Activated CD8-positive, alpha-beta T cell treated with anti-CD3 and anti-CD28 coated beads for 36 hours (primary cell): ENCODE results near the gene PROM2. TPM values are rescaled to one million over a fixed set of nuclear protein-coding genes. Genes with fewer than 3 reads are reported as not detected.

Experiments used
- ATAC-seq: fragments of 200-7000 bp; cut with Tn5 transposase; one replicate; pipeline ENCODE4 v1.10.0; 2021; ENCODE audit warnings: mild to moderate bottlenecking, moderate library complexity
- CTCF ChIA-PET: fragments of 350-600 bp; sonication (Branson Sonifier 250); formaldehyde crosslinking; loops from one replicate; lab custom pipeline; 2021; ENCODE audit warnings: antibody characterized with exemption; lab: Charles Lee
- POLR2A ChIA-PET: fragments of 350-600 bp; sonication (Branson Sonifier 250); formaldehyde crosslinking; loops from one replicate; lab custom pipeline; 2021; ENCODE audit warnings: antibody characterized with exemption; lab: Charles Lee
- DNase-seq: peaks from one replicate; pipeline ENCODE4 v3.0.0-alpha.2; 2020
- H3K27ac Mint-ChIP-seq: one replicate; pipeline ENCODE4 v1.8.0; 2021; ENCODE audit warnings: mild to moderate bottlenecking, mixed read lengths
- H3K27me3 Mint-ChIP-seq: one replicate; pipeline ENCODE4 v1.8.0; 2021; ENCODE audit warnings: mixed read lengths
- H3K36me3 Mint-ChIP-seq: one replicate; pipeline ENCODE4 v1.8.0; 2021; ENCODE audit warnings: low read depth, mixed read lengths
- H3K4me1 Mint-ChIP-seq: one replicate; pipeline ENCODE4 v1.8.0; 2021; ENCODE audit warnings: low read depth, mixed read lengths
- H3K4me3 Mint-ChIP-seq: one replicate; pipeline ENCODE4 v1.8.0; 2021; ENCODE audit warnings: mild to moderate bottlenecking, moderate library complexity, mixed read lengths
- H3K9me3 Mint-ChIP-seq: one replicate; pipeline ENCODE4 v1.8.0; 2021; ENCODE audit warnings: mixed read lengths
- CTCF ChIP-seq: fragments of 200-600 bp; IDR thresholded peaks from one replicate; pipeline ENCODE4 v1.8.0; 2022; ENCODE audit warnings: antibody characterized with exemption, mild to moderate bottlenecking
- intact Hi-C: fragments of 100-400 bp; cut with micrococcal nuclease; formaldehyde crosslinking; loops from one replicate; pipeline ENCODE4 v1.10.0; 2022
- total RNA-seq, 2 experiments: library from RNA; stranded (reverse); gene quantifications; one replicate each; pipeline ENCODE4 v1.2.3, GENCODE V29; 2021

Gene PROM2
- total RNA-seq, 2 experiments from 2014 or later: 0.47 to 1.2 TPM

DNA sequence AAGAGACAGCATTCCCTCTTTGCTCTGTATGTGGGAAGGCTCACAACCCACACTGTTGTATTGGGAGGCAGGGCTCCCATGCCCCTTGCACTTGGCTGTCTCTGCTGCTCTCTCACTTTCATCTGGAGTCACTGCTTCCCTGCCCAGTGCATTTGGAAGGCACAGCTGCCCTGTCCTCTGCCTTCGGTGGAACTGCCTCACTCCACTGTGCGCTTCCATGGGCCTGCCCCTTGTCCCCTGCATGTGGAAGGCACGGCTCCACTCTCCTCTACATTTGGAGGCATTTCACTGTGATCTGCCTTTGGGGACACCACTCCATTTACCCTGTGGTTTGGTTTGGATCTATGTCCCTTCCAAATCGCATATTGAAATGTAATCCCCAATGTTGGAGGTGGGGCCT is 9.1 kb upstream of the PROM2 start:
- intact Hi-C loops: no loop called here
- POLR2A ChIA-PET: no interaction called here
- CTCF ChIA-PET: no interaction called here
- peaks cover 1% of the 10 kb centered on the region for H3K27me3 Mint-ChIP-seq
- H3K36me3 Mint-ChIP-seq: no peaks in the 10 kb centered on the region
- H3K4me3 Mint-ChIP-seq: no peak overlapping the region
- ATAC-seq: no peak
- no peaks in the 10 kb centered on the region for H3K4me1 Mint-ChIP-seq
- no peaks in the 10 kb centered on the region for H3K9me3 Mint-ChIP-seq
- TF ChIP-seq CTCF: no peak
- H3K27ac Mint-ChIP-seq: no peak overlapping the region
- DNase-seq: no peak

DNA sequence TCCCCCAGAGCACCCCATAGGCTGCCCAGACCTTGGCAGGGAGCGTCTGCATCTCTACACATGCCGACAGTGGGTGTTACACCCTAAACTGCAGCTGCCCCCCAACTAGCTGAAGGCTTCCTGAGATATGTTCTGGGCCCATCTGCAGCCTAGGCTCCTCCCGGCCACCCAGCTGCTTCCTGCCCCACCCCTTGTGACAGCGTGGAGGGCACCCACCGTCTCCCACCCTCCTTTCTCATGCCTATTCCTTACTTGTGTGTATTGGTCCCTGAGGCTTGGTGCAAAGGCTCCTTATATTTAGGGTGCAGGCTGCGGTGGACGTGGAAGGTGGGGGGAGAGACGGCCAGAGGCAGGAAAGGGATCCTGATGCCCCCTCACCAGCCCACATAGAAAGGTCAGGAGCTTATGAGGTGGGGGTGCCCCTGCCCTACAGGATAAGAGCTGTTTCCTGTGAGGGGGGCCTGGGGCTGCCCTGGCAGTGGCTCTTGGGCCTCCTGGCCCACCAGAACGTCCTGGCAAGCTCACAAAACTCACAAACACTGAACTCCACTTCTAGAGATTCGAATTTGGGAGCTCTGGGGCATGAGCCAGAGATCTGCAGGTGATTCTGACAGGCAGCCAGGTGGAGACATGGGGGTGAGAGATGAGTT is 7.3 kb upstream of the PROM2 start:
- intact Hi-C loops: no loop called here
- no peaks in the 10 kb centered on the region for H3K27me3 Mint-ChIP-seq
- no peaks in the 10 kb centered on the region for H3K4me1 Mint-ChIP-seq
- POLR2A ChIA-PET: no interaction called here
- H3K27ac Mint-ChIP-seq: no peak overlapping the region
- no peak for DNase-seq
- no peak for TF ChIP-seq CTCF
- no peaks in the 10 kb centered on the region for H3K9me3 Mint-ChIP-seq
- CTCF ChIA-PET: no interaction called here
- ATAC-seq: no peak
- H3K4me3 Mint-ChIP-seq: no peak overlapping the region
- no peaks in the 10 kb centered on the region for H3K36me3 Mint-ChIP-seq

- CTCF ChIA-PET: no interaction called here
- ATAC-seq (no peak), DNase-seq (no peak)
- H3K4me1 Mint-ChIP-seq: no peaks in the 10 kb centered on the region
- POLR2A ChIA-PET: no interaction called here
- H3K36me3 Mint-ChIP-seq: no peaks in the 10 kb centered on the region
- no peaks in the 10 kb centered on the region for H3K27me3 Mint-ChIP-seq
- no peaks in the 10 kb centered on the region for H3K9me3 Mint-ChIP-seq
- intact Hi-C loops: no loop called here
- no peak overlapping the region for H3K27ac Mint-ChIP-seq
- no peak for TF ChIP-seq CTCF
- no peak overlapping the region for H3K4me3 Mint-ChIP-seq
These were observed 6.6 kb upstream of the PROM2 start for GRCh38 chr2:95267458-95268210.

GRCh38 chr2:95268211-95269035 is 5.8 kb upstream of the PROM2 start:
- ChIA-PET POLR2A (no interaction called here), CTCF (no interaction called here)
- no peaks in the 10 kb centered on the region for H3K36me3 Mint-ChIP-seq
- DNase-seq (no peak), ATAC-seq (no peak)
- no peak overlapping the region for H3K27ac Mint-ChIP-seq
- no peak overlapping the region for H3K4me3 Mint-ChIP-seq
- no peaks in the 10 kb centered on the region for H3K27me3 Mint-ChIP-seq
- no peak for TF ChIP-seq CTCF
- intact Hi-C loops: no loop called here
- H3K9me3 Mint-ChIP-seq: no peaks in the 10 kb centered on the region
- no peaks in the 10 kb centered on the region for H3K4me1 Mint-ChIP-seq
